ENCODE data around the gene PPP1R1C.

The PPP1R1C gene

GRCh38 chr2:182062329-182062972 is 76.8 kb downstream of the PPP1R1C start:
- no peak for DNase-seq (ENCODE audit: low read depth in 4 of 4, low spot score in 1 of 4)

- no peak for DNase-seq (ENCODE audit: low read depth in 4 of 4, low spot score in 1 of 4)
These were observed 78.5 kb downstream of the PPP1R1C start for GRCh38 chr2:182064019-182064778.

GRCh38 chr2:182066400-182067087 is 80.9 kb downstream of the PPP1R1C start:
- DNase-seq (ENCODE audit: low read depth in 4 of 4, low spot score in 1 of 4): no peak

GRCh38 chr2:182067393-182067792 is 81.7 kb downstream of the PPP1R1C start:
- DNase-seq (ENCODE audit: low read depth in 4 of 4, low spot score in 1 of 4): no peak

GRCh38 chr2:182068811-182069210 is 83.2 kb downstream of the PPP1R1C start:
- DNase-seq (ENCODE audit: low read depth in 4 of 4, low spot score in 1 of 4): no peak

- DNase-seq (ENCODE audit: low read depth in 4 of 4, low spot score in 1 of 4): no peak
These were observed 83.8 kb downstream of the PPP1R1C start for GRCh38 chr2:182069416-182069815.

GRCh38 chr2:182069908-182070307 is 84.3 kb downstream of the PPP1R1C start:
- DNase-seq (ENCODE audit: low read depth in 4 of 4, low spot score in 1 of 4): no peak

GRCh38 chr2:182070736-182071135 is 85.1 kb downstream of the PPP1R1C start:
- no peak for DNase-seq (ENCODE audit: low read depth in 4 of 4, low spot score in 1 of 4)

- DNase-seq (ENCODE audit: low read depth in 4 of 4, low spot score in 1 of 4): no peak
These were observed 87.2 kb downstream of the PPP1R1C start for GRCh38 chr2:182072861-182073260.

- DNase-seq (ENCODE audit: low read depth in 4 of 4, low spot score in 1 of 4): no peak
These were observed 88.0 kb downstream of the PPP1R1C start for GRCh38 chr2:182073613-182074012.

- DNase-seq (ENCODE audit: low read depth in 4 of 4, low spot score in 1 of 4): no peak
These were observed 91.4 kb downstream of the PPP1R1C start for GRCh38 chr2:182077023-182077422.

- DNase-seq (ENCODE audit: low read depth in 4 of 4, low spot score in 1 of 4): no peak
These were observed 91.9 kb downstream of the PPP1R1C start for GRCh38 chr2:182077448-182078142.

- DNase-seq (ENCODE audit: low read depth in 4 of 4, low spot score in 1 of 4): no peak
These were observed 93.4 kb downstream of the PPP1R1C start for GRCh38 chr2:182078988-182079602.

- no peak for DNase-seq (ENCODE audit: low read depth in 4 of 4, low spot score in 1 of 4)
These were observed 94.8 kb downstream of the PPP1R1C start for GRCh38 chr2:182080493-182080892.

- no peak for DNase-seq (ENCODE audit: low read depth in 4 of 4, low spot score in 1 of 4)
These were observed 96.1 kb downstream of the PPP1R1C start for GRCh38 chr2:182081602-182082260.

GRCh38 chr2:182088681-182089320 is 103.1 kb downstream of the PPP1R1C start:
- no peak for DNase-seq (ENCODE audit: low read depth in 4 of 4, low spot score in 1 of 4)

- no peak for DNase-seq (ENCODE audit: low read depth in 4 of 4, low spot score in 1 of 4)
These were observed 104.8 kb downstream of the PPP1R1C start for GRCh38 chr2:182090486-182090885.

GRCh38 chr2:182097571-182098164 is 112.0 kb downstream of the PPP1R1C start:
- no peak for DNase-seq (ENCODE audit: low read depth in 4 of 4, low spot score in 1 of 4)

GRCh38 chr2:182098648-182099047 is 113.0 kb downstream of the PPP1R1C start:
- DNase-seq (ENCODE audit: low read depth in 4 of 4, low spot score in 1 of 4): no peak

- DNase-seq (ENCODE audit: low read depth in 4 of 4, low spot score in 1 of 4): no peak
These were observed 115.6 kb downstream of the PPP1R1C start for GRCh38 chr2:182101263-182101662.

Measured in stimulated activated CD4-positive, alpha-beta T cell treated with anti-CD3 and anti-CD28 coated beads, Interleukin-1b, Interleukin-23, amount 100 ng/mL, for 24 hours (primary cell).